ENCODE measurements around the gene PRELID2. TPM values are rescaled to one million over a fixed set of nuclear protein-coding genes. Genes with fewer than 3 reads are reported as not detected.

Gene PRELID2
- total and polyA plus RNA-seq, 4 donors, result 1.2 to 68.1 (median 5.5) TPM

- Histone ChIP-seq H3K36me3 (ENCODE audit: control insufficient read depth in 4 of 4, insufficient read depth in 4 of 4, low read length in 4 of 4) (peaks cover 0 to 5% (median 2%) of the 10 kb centered on the region in 4 donors), H3K4me3 (no peak overlapping the region)
- no peak for TF ChIP-seq CTCF (IDR thresholded peaks at IDR 0.05; ENCODE audit: control extremely low read depth, extremely low read depth)
These were observed 47.1 kb downstream of the PRELID2 start for GRCh38 chr5:145787996-145788395.

GRCh38 chr5:145787507-145787906, 47.6 kb downstream of the PRELID2 start:
- no peaks in the 10 kb centered on the region for H3K27me3 ChIP-seq (ENCODE audit: control insufficient read depth in 3 of 3, insufficient read depth in 3 of 3, low read length in 2 of 3)
- no peak for ATAC-seq (ENCODE audit: insufficient read depth, low FRiP score)
- 93% methylated on average over 3 of the region's 3 CpGs for WGBS, 2 donors

More at GRCh38 chr5:145787996-145788395, 47.1 kb downstream of the PRELID2 start:
- no peak overlapping the region for H3K27ac ChIP-seq (ENCODE audit: low read depth in 1 of 2, low read length in 1 of 2)
- H3K9ac ChIP-seq (ENCODE audit: insufficient read depth in 1 of 2, low read length in 2 of 2), result no peak overlapping the region
- H3K4me1 ChIP-seq (ENCODE audit: control insufficient read depth in 5 of 5, insufficient read depth in 5 of 5, low read length in 5 of 5), result peaks cover 0 to 8% (median 4%) of the 10 kb centered on the region in 5 donors
- H3K27me3 ChIP-seq (ENCODE audit: control insufficient read depth in 3 of 3, insufficient read depth in 3 of 3, low read length in 2 of 3), result no peaks in the 10 kb centered on the region
- ATAC-seq (ENCODE audit: insufficient read depth, low FRiP score) (no peak), DNase-seq (peak in 1 of 3 donors; percentile 25)
- H3K9me3 ChIP-seq (ENCODE audit: control insufficient read depth in 4 of 4, insufficient read depth in 3 of 4, low read length in 3 of 4), result peaks cover 0 to 2% (median 0%) of the 10 kb centered on the region in 4 donors
- 1 to 39% methylated on average over 1 of the region's 1 CpG for WGBS, 2 donors

GRCh38 chr5:145787001-145787400, 48.1 kb downstream of the PRELID2 start:
- Histone ChIP-seq H3K36me3 (ENCODE audit: control insufficient read depth in 4 of 4, insufficient read depth in 4 of 4, low read length in 4 of 4) (peaks cover 2 to 5% (median 3%) of the 10 kb centered on the region in 4 donors), H3K4me1 (ENCODE audit: control insufficient read depth in 5 of 5, insufficient read depth in 5 of 5, low read length in 5 of 5) (peaks cover 0 to 8% (median 2%) of the 10 kb centered on the region in 5 donors), H3K27me3 (ENCODE audit: control insufficient read depth in 3 of 3, insufficient read depth in 3 of 3, low read length in 2 of 3) (no peaks in the 10 kb centered on the region), H3K9me3 (ENCODE audit: control insufficient read depth in 4 of 4, insufficient read depth in 3 of 4, low read length in 3 of 4) (peaks cover 0 to 2% (median 0%) of the 10 kb centered on the region in 4 donors), H3K27ac (ENCODE audit: low read depth in 1 of 2, low read length in 1 of 2) (no peak overlapping the region), H3K9ac (ENCODE audit: insufficient read depth in 1 of 2, low read length in 2 of 2) (no peak overlapping the region), H3K4me3 (no peak overlapping the region)
- WGBS, 2 donors, result 67 to 79% methylated on average over 5 of the region's 5 CpGs
- DNase-seq (peak in 2 of 3 donors; percentile 63 to 80), ATAC-seq (ENCODE audit: insufficient read depth, low FRiP score) (no peak)
- no peak for TF ChIP-seq CTCF (IDR thresholded peaks at IDR 0.05; ENCODE audit: control extremely low read depth, extremely low read depth)

More at GRCh38 chr5:145787507-145787906, 47.6 kb downstream of the PRELID2 start:
- no peak for DNase-seq
- no peak for TF ChIP-seq CTCF (IDR thresholded peaks at IDR 0.05; ENCODE audit: control extremely low read depth, extremely low read depth)
- H3K9me3 ChIP-seq (ENCODE audit: control insufficient read depth in 4 of 4, insufficient read depth in 3 of 4, low read length in 3 of 4), result peaks cover 0 to 2% (median 0%) of the 10 kb centered on the region in 4 donors
- H3K4me3 ChIP-seq, result no peak overlapping the region
- no peak overlapping the region for H3K27ac ChIP-seq (ENCODE audit: low read depth in 1 of 2, low read length in 1 of 2)
- H3K9ac ChIP-seq (ENCODE audit: insufficient read depth in 1 of 2, low read length in 2 of 2), result no peak overlapping the region
- peaks cover 0 to 8% (median 3%) of the 10 kb centered on the region in 5 donors for H3K4me1 ChIP-seq (ENCODE audit: control insufficient read depth in 5 of 5, insufficient read depth in 5 of 5, low read length in 5 of 5)
- peaks cover 0 to 5% (median 2%) of the 10 kb centered on the region in 4 donors for H3K36me3 ChIP-seq (ENCODE audit: control insufficient read depth in 4 of 4, insufficient read depth in 4 of 4, low read length in 4 of 4)

- ATAC-seq (ENCODE audit: insufficient read depth, low FRiP score), result no peak
- H3K9ac ChIP-seq (ENCODE audit: insufficient read depth in 1 of 2, low read length in 2 of 2), result no peak overlapping the region
- peaks cover 0 to 3% (median 2%) of the 10 kb centered on the region in 4 donors for H3K36me3 ChIP-seq (ENCODE audit: control insufficient read depth in 4 of 4, insufficient read depth in 4 of 4, low read length in 4 of 4)
- H3K27me3 ChIP-seq (ENCODE audit: control insufficient read depth in 3 of 3, insufficient read depth in 3 of 3, low read length in 2 of 3), result no peaks in the 10 kb centered on the region
- no peak overlapping the region for H3K27ac ChIP-seq (ENCODE audit: low read depth in 1 of 2, low read length in 1 of 2)
- H3K4me1 ChIP-seq (ENCODE audit: control insufficient read depth in 5 of 5, insufficient read depth in 5 of 5, low read length in 5 of 5), result peaks cover 0 to 4% (median 0%) of the 10 kb centered on the region in 5 donors
- TF ChIP-seq CTCF (IDR thresholded peaks at IDR 0.05; ENCODE audit: control extremely low read depth, extremely low read depth), result no peak
- DNase-seq, result no peak
- WGBS, 2 donors, result 90 to 96% methylated on average over 2 of the region's 2 CpGs
- H3K9me3 ChIP-seq (ENCODE audit: control insufficient read depth in 4 of 4, insufficient read depth in 3 of 4, low read length in 3 of 4), result no peaks in the 10 kb centered on the region
- H3K4me3 ChIP-seq, result no peak overlapping the region
These were observed 54.2 kb downstream of the PRELID2 start for GRCh38 chr5:145780982-145781381.
